ENCODE measurements around the gene BRCA2.
A peak's percentile ranks its signal among the peaks of the same experiment; 100 is the strongest.

BRCA2 gene

DNA sequence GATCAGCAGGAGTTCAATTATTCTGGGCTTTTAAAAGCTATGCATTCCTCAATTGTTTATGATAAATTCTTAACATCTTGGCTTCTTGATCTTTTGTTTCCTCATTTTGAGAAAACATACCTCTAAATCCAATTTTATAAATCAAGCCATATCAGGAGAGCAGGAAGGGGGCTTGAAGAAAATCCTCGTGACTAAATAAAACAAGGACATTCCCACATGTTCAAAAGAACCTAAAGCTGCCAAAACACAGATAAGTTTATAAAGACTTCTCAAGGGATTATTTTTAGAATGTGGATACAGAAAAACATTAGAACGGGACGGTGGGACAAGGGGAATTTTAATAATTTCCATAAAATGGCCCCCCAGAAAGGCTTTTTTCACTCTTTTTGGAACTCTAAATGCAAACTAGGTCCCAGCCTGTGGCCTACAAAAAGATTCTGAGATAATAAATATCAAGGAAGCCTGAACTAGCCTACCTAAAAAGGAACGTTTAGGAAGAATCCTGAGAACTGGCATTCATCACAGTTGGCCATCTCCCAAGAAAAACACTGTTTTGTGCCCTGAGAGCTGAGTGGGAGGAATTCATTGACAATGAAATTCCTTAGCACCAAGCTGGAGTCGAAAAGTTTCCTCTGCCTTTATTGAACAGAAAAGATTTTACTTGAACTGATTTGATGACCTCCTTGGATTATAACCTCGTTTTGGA lies 30.2 kb upstream of the BRCA2 start:
- WGBS, 2 experiments, result 55 to 66% methylated on average over 5 to 6 of the region's 6 CpGs
- no peaks in the 10 kb centered on the region for H3K36me3 ChIP-seq (ENCODE audit: control insufficient read depth, insufficient read depth, low read length)

DNA sequence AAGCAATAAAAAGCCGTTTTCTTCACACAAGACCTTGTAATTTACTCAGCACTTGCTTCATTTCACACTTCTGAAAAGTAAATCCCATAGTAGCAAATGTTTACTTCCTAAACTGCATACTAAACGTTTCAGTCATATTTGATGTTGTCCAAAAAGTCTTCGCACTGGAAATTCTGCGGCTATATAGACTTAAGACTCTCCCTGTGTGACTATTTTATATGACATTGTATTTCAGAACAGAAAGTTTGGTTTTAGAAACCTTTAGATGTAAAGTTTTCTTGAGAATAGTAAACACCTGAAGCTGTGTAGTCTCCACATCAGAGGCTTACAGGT lies 29.7 kb upstream of the BRCA2 start:
- Histone ChIP-seq H3K27me3 (ENCODE audit: control insufficient read depth, insufficient read depth, low read length, poor library complexity, severe bottlenecking) (no peaks in the 10 kb centered on the region), H3K27ac (ENCODE audit: insufficient read depth, low read depth, low read length, poor library complexity, severe bottlenecking) (peak overlapping the region; percentile 45), H3K9me3 (ENCODE audit: control insufficient read depth, low read length) (no peaks in the 10 kb centered on the region), H3K36me3 (ENCODE audit: control insufficient read depth, insufficient read depth, low read length) (no peaks in the 10 kb centered on the region), H3K4me1 (ENCODE audit: control insufficient read depth, insufficient read depth, low read length) (peaks cover 8% of the 10 kb centered on the region), H3K4me3 (ENCODE audit: insufficient read depth, low read depth, low read length) (no peak overlapping the region)
- 91 to 94% methylated on average over 4 of the region's 4 CpGs for WGBS, 2 experiments

More for the DNA sequence above, 30.2 kb upstream of the BRCA2 start:
- Histone ChIP-seq H3K9me3 (ENCODE audit: control insufficient read depth, low read length) (no peaks in the 10 kb centered on the region), H3K4me3 (ENCODE audit: insufficient read depth, low read depth, low read length) (no peak overlapping the region), H3K27ac (ENCODE audit: insufficient read depth, low read depth, low read length, poor library complexity, severe bottlenecking) (peak overlapping the region; percentile 45), H3K4me1 (ENCODE audit: control insufficient read depth, insufficient read depth, low read length) (peaks cover 8% of the 10 kb centered on the region), H3K27me3 (ENCODE audit: control insufficient read depth, insufficient read depth, low read length, poor library complexity, severe bottlenecking) (no peaks in the 10 kb centered on the region)

DNA sequence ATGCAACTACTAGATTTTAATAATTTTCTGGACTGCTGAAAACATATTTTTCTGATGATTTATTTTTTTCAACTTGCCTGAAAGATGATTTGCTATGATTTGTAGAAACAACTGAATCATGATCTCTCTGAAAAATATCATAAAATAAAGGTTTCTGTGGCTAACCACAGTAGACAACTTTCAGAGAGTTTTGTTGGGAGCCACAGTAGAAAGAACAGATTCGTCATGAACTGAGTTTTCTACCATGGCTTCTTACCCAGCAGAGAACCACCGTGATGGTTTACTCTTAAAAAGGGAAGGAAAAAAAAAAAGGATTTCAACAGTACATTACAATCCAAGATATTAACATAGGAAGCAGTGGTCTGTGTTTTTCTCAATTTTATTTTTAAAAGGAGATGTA lies 18.1 kb upstream of the BRCA2 start:
- H3K4me3 ChIP-seq (ENCODE audit: insufficient read depth, low read depth, low read length), result no peak overlapping the region
- H3K9me3 ChIP-seq (ENCODE audit: control insufficient read depth, low read length), result no peaks in the 10 kb centered on the region
- no peaks in the 10 kb centered on the region for H3K36me3 ChIP-seq (ENCODE audit: control insufficient read depth, insufficient read depth, low read length)
- peaks cover 5% of the 10 kb centered on the region for H3K4me1 ChIP-seq (ENCODE audit: control insufficient read depth, insufficient read depth, low read length)
- WGBS, 2 experiments, result 89 to 93% methylated on average over 1 to 2 of the region's 2 CpGs
- H3K27ac ChIP-seq (ENCODE audit: insufficient read depth, low read depth, low read length, poor library complexity, severe bottlenecking), result no peak overlapping the region
- no peaks in the 10 kb centered on the region for H3K27me3 ChIP-seq (ENCODE audit: control insufficient read depth, insufficient read depth, low read length, poor library complexity, severe bottlenecking)

DNA sequence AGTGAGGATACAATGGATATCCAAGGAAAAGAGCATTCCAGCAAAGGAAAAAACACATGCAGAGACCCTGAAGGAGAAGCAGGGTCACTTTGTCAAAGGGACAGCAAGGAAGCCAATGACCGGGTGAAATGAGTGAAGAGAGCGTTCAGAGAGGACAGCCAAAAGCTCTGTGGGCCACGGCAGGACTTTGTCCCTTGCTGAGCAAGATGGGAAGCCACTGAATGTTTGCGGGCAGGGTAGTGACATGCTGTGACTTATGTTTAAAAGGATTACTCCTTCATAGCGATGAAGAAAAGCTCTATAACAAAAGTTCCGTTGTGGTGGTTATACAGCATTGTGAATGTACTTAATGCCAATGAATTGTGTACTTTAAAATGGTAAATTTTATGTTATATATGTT lies 16.6 kb upstream of the BRCA2 start:
- Histone ChIP-seq H3K9me3 (ENCODE audit: control insufficient read depth, low read length) (no peaks in the 10 kb centered on the region), H3K4me3 (ENCODE audit: insufficient read depth, low read depth, low read length) (no peak overlapping the region), H3K27me3 (ENCODE audit: control insufficient read depth, insufficient read depth, low read length, poor library complexity, severe bottlenecking) (no peaks in the 10 kb centered on the region), H3K36me3 (ENCODE audit: control insufficient read depth, insufficient read depth, low read length) (no peaks in the 10 kb centered on the region), H3K4me1 (ENCODE audit: control insufficient read depth, insufficient read depth, low read length) (peaks cover 5% of the 10 kb centered on the region), H3K27ac (ENCODE audit: insufficient read depth, low read depth, low read length, poor library complexity, severe bottlenecking) (no peak overlapping the region)
- 81% methylated on average over 6 of the region's 6 CpGs for WGBS, 2 experiments

DNA sequence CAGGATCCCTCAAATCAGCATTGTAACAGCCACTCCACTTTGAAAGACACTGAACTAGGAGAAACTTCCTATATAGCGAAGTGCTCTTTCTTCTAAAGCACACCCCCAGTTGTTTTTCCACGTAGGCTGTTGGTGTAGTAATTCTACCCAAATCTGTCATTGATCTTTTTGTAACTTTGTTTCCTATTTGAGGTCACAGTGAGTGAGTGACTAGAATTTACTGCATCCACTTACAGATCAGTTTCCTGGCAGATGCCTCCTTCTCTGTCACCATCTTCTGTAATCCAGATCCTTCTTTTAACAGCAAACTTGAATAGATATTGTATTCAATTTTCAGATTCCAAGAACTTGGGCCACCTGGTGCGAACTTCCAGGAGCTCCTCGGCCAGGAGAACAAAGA lies 15.4 kb upstream of the BRCA2 start:
- H3K36me3 ChIP-seq (ENCODE audit: control insufficient read depth, insufficient read depth, low read length), result no peaks in the 10 kb centered on the region
- peaks cover 5% of the 10 kb centered on the region for H3K4me1 ChIP-seq (ENCODE audit: control insufficient read depth, insufficient read depth, low read length)
- WGBS, 2 experiments, result 84 to 91% methylated on average over 4 of the region's 4 CpGs

DNA sequence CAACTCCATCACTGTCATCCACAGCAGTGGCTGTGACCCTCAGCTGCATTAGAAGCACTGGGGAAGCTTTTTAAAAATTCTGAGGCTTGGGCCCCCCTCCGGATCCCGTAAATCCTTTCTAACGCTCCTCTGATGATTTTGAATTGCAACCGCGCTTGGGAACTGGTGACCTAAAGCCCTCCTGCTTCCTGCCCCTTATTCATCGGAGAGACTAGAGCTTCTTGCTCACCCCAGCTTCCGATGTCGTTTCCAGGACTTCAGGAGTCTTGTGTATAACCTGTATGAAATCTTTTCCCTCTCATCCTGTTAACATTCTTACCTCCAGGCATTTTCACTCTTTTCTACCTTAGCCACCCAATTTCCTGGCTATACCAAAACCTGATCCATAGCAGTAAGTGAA lies 14.9 kb upstream of the BRCA2 start:
- H3K9me3 ChIP-seq (ENCODE audit: control insufficient read depth, low read length), result no peaks in the 10 kb centered on the region
- H3K4me3 ChIP-seq (ENCODE audit: insufficient read depth, low read depth, low read length), result no peak overlapping the region
- H3K4me1 ChIP-seq (ENCODE audit: control insufficient read depth, insufficient read depth, low read length), result peaks cover 5% of the 10 kb centered on the region
- H3K36me3 ChIP-seq (ENCODE audit: control insufficient read depth, insufficient read depth, low read length), result no peaks in the 10 kb centered on the region
- 83 to 87% methylated on average over 8 of the region's 8 CpGs for WGBS, 2 experiments
- H3K27me3 ChIP-seq (ENCODE audit: control insufficient read depth, insufficient read depth, low read length, poor library complexity, severe bottlenecking), result no peaks in the 10 kb centered on the region
- H3K27ac ChIP-seq (ENCODE audit: insufficient read depth, low read depth, low read length, poor library complexity, severe bottlenecking), result no peak overlapping the region

More for the DNA sequence above, 15.4 kb upstream of the BRCA2 start:
- Histone ChIP-seq H3K9me3 (ENCODE audit: control insufficient read depth, low read length) (no peaks in the 10 kb centered on the region), H3K4me3 (ENCODE audit: insufficient read depth, low read depth, low read length) (no peak overlapping the region), H3K27me3 (ENCODE audit: control insufficient read depth, insufficient read depth, low read length, poor library complexity, severe bottlenecking) (no peaks in the 10 kb centered on the region), H3K27ac (ENCODE audit: insufficient read depth, low read depth, low read length, poor library complexity, severe bottlenecking) (no peak overlapping the region)

DNA sequence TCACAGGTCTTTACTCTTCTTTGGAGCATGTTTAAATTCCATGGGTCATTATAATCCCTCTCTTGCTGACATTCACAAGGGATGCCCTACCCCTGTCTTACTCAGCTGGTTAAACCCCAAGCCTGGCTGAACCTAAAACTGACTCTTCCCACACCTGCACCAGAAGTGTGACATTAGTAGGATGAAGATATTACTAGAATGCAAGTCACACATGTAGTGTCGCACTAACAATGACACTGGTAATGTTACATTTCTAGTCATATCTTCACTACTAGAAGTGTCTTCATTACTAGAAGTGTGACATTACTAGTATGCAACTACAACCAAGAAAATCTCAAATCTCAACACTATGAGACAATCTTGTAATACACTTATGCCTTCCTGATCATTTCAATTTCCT lies 14.4 kb upstream of the BRCA2 start:
- Histone ChIP-seq H3K4me1 (ENCODE audit: control insufficient read depth, insufficient read depth, low read length) (peaks cover 5% of the 10 kb centered on the region), H3K27me3 (ENCODE audit: control insufficient read depth, insufficient read depth, low read length, poor library complexity, severe bottlenecking) (no peaks in the 10 kb centered on the region), H3K4me3 (ENCODE audit: insufficient read depth, low read depth, low read length) (no peak overlapping the region), H3K36me3 (ENCODE audit: control insufficient read depth, insufficient read depth, low read length) (no peaks in the 10 kb centered on the region), H3K27ac (ENCODE audit: insufficient read depth, low read depth, low read length, poor library complexity, severe bottlenecking) (no peak overlapping the region), H3K9me3 (ENCODE audit: control insufficient read depth, low read length) (no peaks in the 10 kb centered on the region)
- WGBS, 2 experiments, result 90 to 100% methylated on average over 1 of the region's 1 CpG

DNA sequence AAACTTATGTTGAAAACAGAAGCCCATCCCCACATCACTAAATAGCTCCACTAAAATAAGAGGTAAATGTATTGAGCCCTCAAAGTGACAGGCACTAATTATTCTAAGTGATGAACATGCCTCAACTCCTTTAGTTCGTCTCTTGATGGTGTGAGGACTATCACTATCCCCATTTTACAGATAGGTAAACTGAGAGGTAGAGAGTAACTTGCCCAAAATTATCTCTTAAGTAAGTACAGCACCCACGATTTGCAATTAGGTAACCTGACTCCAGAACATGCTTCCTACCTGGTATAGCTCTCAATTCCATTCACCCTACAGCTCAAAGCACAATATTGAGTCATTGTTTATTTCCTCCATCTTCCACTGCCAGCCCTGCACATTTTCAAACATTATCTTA lies 12.8 kb upstream of the BRCA2 start:
- WGBS, 2 experiments, result 87 to 88% methylated on average over 2 of the region's 2 CpGs
- H3K4me1 ChIP-seq (ENCODE audit: control insufficient read depth, insufficient read depth, low read length), result peaks cover 5% of the 10 kb centered on the region
- no peaks in the 10 kb centered on the region for H3K36me3 ChIP-seq (ENCODE audit: control insufficient read depth, insufficient read depth, low read length)
- H3K27ac ChIP-seq (ENCODE audit: insufficient read depth, low read depth, low read length, poor library complexity, severe bottlenecking), result no peak overlapping the region
- H3K27me3 ChIP-seq (ENCODE audit: control insufficient read depth, insufficient read depth, low read length, poor library complexity, severe bottlenecking), result no peaks in the 10 kb centered on the region
- no peak overlapping the region for H3K4me3 ChIP-seq (ENCODE audit: insufficient read depth, low read depth, low read length)
- no peaks in the 10 kb centered on the region for H3K9me3 ChIP-seq (ENCODE audit: control insufficient read depth, low read length)

DNA sequence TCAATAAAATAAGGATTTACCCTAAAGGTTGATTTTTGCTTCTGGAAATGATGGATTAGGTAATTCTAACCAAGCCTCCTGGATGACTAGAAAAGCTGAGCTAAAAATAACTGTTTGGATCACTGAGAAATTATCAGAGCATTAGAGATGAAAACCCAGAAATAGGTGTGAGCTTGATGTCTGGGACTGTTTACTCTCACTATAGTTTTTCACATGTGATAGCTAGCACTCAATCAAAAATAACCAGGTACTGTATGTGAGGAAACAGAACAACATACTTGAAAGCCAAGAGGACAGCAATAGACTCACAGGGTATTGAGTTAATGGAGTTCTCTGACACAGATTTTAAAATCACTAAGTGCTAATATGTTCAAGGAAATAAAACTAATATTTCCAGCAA lies 9.7 kb upstream of the BRCA2 start:
- Histone ChIP-seq H3K27ac (ENCODE audit: insufficient read depth, low read depth, low read length, poor library complexity, severe bottlenecking) (no peak overlapping the region), H3K27me3 (ENCODE audit: control insufficient read depth, insufficient read depth, low read length, poor library complexity, severe bottlenecking) (no peaks in the 10 kb centered on the region), H3K9me3 (ENCODE audit: control insufficient read depth, low read length) (no peaks in the 10 kb centered on the region), H3K4me1 (ENCODE audit: control insufficient read depth, insufficient read depth, low read length) (no peaks in the 10 kb centered on the region), H3K36me3 (ENCODE audit: control insufficient read depth, insufficient read depth, low read length) (no peaks in the 10 kb centered on the region), H3K4me3 (ENCODE audit: insufficient read depth, low read depth, low read length) (no peak overlapping the region)

DNA sequence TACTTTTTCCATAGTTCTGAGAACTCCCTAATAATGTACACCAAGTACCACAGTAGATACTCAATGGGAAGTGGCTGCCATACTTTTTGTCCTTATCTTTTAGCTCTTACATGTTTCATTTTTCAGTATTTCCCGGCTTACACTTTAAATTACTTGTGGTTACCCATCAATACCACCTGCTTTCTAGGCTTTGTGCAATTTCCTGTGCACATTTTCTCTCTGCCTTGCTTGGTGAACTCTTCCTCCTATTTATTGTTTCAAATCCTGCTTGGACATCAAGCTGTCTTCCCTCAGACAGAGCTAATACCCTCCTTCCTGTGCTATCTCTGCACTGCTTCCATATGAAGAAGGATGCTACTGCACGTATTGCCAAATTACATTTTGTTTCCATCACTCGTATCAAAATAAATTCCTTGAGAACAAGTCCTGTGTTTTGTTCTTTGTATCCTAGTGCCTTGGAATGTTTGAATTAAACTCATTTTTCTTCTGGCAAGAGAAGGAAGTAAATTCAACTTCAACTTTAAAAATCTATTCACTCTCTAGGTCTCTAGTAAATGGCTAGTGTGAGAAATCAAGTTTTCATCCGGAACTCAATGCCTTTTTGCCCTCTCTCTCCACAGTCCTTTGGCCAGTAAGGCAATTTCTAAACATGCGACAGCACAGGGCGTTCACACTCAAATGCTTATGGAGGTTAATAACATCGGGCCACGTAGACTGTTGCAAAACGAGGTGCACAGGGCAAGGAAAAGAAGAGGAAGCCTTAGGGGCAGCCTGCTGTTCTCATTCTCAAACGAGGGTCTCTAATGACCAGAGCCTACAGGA lies 5.8 kb upstream of the BRCA2 start:
- H3K4me3 ChIP-seq (ENCODE audit: insufficient read depth, low read depth, low read length), result no peak overlapping the region
- 76 to 82% methylated on average over 9 to 10 of the region's 10 CpGs for WGBS, 2 experiments
- no peaks in the 10 kb centered on the region for H3K36me3 ChIP-seq (ENCODE audit: control insufficient read depth, insufficient read depth, low read length)
- H3K27ac ChIP-seq (ENCODE audit: insufficient read depth, low read depth, low read length, poor library complexity, severe bottlenecking), result no peak overlapping the region
- no peaks in the 10 kb centered on the region for H3K27me3 ChIP-seq (ENCODE audit: control insufficient read depth, insufficient read depth, low read length, poor library complexity, severe bottlenecking)
- no peaks in the 10 kb centered on the region for H3K9me3 ChIP-seq (ENCODE audit: control insufficient read depth, low read length)
- H3K4me1 ChIP-seq (ENCODE audit: control insufficient read depth, insufficient read depth, low read length), result no peaks in the 10 kb centered on the region

All from ectodermal cell (in vitro differentiated cells).